NCI-H187 treated with DMSO at 0.1 percent for 48 hours (cell line): Measurements from ENCODE around the gene HSD17B8.

ENCODE experiments used
- DNase-seq: peaks from one replicate; lab custom pipeline; 2025; lab: John Stamatoyannopoulos, UW

HSD17B8 gene

GRCh38 chr6:33241968-33242367 lies 37.5 kb downstream of the HSD17B8 start:
- no peak for DNase-seq

DNA sequence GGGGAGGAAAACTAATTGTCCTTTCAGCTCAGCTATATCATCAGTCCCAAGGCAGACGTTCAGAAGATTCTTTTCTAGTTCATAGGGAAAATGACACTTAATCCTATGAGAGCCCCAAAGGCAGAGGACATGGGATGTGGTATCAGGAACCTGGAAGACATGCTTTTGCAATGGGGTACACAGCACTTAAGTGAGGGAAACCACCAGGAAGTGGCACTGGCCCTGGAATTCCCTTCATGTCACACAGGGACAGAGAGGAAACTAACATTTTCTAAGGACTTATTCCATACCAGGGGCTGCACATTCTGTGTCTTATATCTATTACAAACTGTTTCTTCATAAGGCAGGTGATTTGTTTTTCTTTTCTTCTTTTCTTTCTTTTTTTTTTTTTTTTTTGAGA lies 39.0 kb downstream of the HSD17B8 start:
- DNase-seq = no peak

DNA sequence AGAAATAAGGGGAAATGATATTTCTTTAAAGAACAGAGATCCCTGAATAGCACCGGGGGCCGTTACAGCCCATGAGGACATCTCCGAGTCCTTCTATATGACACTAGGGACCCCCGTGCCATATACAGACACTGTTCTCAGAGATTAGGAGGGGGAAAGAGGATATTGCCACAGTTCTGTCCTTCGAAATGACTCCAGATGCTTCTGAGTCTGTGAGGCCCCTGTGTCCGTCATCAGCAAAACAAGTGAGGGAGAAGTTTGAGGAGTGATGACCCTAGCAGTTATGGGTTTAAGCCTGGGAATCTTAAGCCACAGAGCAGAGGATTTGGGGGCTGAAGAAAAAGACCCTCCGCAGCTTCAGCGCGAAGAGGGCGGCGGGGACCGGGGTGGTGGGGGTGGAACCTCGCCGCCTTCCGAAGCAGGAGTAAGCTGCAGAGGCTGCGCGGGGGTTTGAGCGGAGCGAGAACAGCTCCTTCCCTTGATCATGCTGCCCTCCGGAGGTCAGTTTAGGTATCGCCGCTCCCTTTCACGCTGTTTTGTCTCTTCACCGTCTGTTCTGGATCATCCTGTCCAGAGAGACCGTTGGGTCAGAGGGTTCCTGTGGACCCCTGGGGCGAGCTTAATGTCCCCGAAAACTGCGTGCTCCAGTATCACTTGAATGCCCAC lies 43.7 kb downstream of the HSD17B8 start:
- peak; percentile 47 for DNase-seq

DNA sequence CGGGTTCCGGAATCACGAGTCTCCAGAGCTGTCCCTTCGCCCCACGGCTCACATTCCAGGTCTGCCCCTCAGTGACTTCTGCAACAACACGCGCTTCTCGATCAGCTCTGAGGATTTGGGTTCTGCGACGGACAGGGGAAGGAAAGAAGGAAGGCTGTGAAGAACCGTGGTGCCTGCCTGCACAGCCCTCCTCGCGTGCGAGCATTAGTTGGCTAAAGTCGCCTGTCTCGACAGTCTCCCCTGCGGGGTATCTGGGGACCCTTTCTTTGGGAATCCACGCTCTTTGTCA lies 44.1 kb downstream of the HSD17B8 start:
- no peak for DNase-seq

- DNase-seq = peak; percentile 94
These were observed 44.7 kb downstream of the HSD17B8 start for GRCh38 chr6:33248932-33249731.

DNA sequence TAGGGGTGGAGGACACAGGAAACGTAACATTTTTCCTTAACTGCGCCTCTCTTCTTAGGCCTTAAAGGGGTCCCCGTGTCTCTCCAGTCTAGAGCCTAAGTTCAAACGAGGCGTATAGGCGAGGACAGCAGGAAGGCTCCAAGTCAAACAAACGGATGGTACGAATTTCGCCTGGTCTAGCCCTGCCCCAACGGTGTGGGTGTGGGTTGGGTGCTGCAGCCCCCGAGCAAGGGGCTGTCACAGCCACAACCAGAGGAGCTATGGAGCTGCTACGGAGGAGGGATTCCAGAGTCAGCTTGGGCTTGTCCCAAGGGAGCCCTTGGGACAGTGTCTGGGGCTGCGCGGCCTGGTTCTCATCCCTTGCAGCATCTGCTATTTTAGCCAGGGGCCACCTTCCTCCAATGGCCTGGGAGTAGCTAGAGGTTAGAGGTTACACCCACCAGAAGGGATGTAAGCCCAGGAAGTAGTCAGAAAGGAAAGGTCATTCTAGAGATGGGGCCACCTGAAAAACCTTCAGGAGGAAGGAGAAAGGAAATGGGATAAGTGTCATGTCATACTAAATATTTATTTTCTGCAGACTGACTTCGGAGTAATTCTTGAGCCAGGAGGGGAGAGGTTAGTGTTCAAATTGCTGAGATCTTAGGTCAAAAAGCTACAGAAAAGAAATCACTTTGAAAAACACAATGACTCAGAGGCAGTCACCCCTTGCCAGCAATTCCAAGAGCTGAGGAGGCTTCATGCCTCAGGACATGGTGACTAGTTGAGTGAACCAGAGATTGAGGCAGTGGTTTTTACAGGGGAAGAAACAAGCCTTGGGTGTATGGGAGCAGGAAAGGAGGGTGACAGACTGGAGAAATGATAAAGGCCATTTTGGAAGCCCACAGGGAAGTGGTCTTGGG lies 45.5 kb downstream of the HSD17B8 start:
- DNase-seq = no peak

- no peak for DNase-seq
These were observed 46.3 kb downstream of the HSD17B8 start for GRCh38 chr6:33250731-33251130.

DNA sequence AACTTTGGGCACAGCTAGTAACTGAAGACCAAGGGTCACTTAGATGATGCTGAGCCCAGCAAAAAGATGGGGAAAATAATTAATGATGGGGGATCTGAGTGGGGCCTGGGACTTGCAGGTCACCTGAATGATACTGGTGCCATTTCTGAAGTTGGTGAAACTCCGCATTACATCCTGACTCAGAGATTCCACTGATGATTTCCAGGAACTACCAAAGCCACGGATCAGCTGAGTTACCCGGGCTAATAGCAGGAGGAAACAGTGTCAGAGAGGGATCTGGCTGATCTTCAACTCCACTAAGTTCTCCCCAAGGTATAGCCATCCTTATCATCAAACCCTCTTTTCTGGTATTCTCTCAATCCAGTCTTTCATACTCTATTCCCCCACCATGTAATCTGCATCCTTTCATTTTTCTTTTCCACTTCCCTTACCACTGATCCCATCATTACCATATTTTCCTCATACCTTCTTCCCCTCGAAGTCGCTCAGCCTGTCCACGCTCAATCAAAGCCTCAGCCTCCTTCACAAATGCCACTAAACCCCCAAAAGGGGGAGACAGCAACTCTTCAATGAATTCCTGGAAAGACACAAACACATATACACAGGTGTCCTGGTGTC lies 47.0 kb downstream of the HSD17B8 start:
- no peak for DNase-seq

GRCh38 chr6:33252759-33253158 lies 48.3 kb downstream of the HSD17B8 start:
- DNase-seq = no peak

DNA sequence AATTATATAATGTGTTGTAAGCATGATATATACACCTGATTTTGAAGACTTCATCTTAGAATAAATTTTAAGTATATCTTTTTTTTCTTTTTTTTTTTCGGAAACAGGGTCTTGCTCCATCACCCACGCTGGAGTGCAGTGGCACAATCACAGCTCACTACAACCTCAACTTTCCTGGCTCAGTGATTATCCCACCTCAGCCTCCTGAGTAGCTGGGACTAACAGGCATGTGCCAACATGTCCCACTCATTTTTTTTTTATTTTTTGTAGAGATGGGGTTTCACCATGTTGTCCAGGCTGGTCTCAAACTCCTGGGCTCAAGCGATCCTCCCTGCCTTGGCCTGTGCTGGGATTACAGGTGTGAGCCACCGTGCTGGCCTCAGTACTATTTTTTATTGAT lies 50.1 kb downstream of the HSD17B8 start:
- DNase-seq = no peak
